Neural cell (in vitro differentiated cells): ENCODE results near the gene EIF4G3.

Source experiments
- EP300 ChIP-seq: fragments of 450-650 bp; conservative IDR thresholded peaks from 2 replicates; pipeline ENCODE4 v1.6.1; 2014; ENCODE audit warnings: antibody characterized with exemption, mild to moderate bottlenecking, moderate library complexity; ENCODE audit not compliant: poor library complexity, severe bottlenecking
- EZH2 ChIP-seq: fragments of 200-600, 300-800 bp; shearing (Covaris generic), sonication (generic); IDR thresholded peaks from 2 replicates; pipeline ENCODE4 v1.6.1; 2014; ENCODE audit warnings: antibody characterized with exemption, low read length, borderline replicate concordance, mild to moderate bottlenecking; ENCODE audit not compliant: insufficient read depth, poor library complexity, severe bottlenecking
- POLR2AphosphoS5 ChIP-seq: IDR thresholded peaks from 2 replicates; pipeline ENCODE4 v1.6.1; 2012
- RAD21 ChIP-seq: fragments of 450-650 bp; conservative IDR thresholded peaks from 2 replicates; pipeline ENCODE4 v1.6.1; 2014; ENCODE audit warnings: antibody characterized with exemption, mild to moderate bottlenecking, moderate library complexity
- TAF1 ChIP-seq: IDR thresholded peaks from 2 replicates; pipeline ENCODE4 v1.6.1; 2012; ENCODE audit warnings: low read depth
- TF ChIP-seq, protein P1 (sequence below): fragments of 450-650 bp; IDR thresholded peaks from 2 replicates; pipeline ENCODE4 v1.5.1; 2014; ENCODE audit warnings: antibody characterized with exemption, mild to moderate bottlenecking, moderate library complexity; ENCODE audit not compliant: poor library complexity, severe bottlenecking

DNA sequence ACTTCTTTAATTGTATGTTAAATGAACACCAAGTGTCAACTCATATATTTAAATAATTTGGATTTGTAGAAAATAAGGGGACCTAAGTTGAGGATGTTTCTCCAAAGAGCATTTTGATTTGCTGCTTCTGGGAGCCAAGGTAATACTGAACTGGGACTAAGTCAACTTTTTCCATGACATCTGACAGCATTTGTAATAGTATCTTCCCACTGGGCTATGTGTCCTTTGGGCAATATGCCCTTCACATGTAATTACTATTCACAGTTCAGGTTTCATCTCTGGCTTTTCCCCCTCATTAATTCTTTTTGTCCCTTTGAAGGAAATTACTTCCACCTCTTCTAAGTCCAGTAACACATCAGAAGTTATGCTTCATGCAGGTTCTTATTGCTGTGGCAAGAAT is 352.9 kb downstream of the EIF4G3 start:
- TF ChIP-seq, protein P1, sequence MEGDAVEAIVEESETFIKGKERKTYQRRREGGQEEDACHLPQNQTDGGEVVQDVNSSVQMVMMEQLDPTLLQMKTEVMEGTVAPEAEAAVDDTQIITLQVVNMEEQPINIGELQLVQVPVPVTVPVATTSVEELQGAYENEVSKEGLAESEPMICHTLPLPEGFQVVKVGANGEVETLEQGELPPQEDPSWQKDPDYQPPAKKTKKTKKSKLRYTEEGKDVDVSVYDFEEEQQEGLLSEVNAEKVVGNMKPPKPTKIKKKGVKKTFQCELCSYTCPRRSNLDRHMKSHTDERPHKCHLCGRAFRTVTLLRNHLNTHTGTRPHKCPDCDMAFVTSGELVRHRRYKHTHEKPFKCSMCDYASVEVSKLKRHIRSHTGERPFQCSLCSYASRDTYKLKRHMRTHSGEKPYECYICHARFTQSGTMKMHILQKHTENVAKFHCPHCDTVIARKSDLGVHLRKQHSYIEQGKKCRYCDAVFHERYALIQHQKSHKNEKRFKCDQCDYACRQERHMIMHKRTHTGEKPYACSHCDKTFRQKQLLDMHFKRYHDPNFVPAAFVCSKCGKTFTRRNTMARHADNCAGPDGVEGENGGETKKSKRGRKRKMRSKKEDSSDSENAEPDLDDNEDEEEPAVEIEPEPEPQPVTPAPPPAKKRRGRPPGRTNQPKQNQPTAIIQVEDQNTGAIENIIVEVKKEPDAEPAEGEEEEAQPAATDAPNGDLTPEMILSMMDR: no peak
- TF ChIP-seq EP300 (no peak), POLR2AphosphoS5 (no peak), RAD21 (no peak), EZH2 (no peak), TAF1 (no peak)
